ENCODE data around the gene NIT1. TPM values are rescaled to one million over a fixed set of nuclear protein-coding genes. Genes with fewer than 3 reads are reported as not detected.

The NIT1 gene
- total and polyA plus RNA-seq, 10 donors: 27.7 to 48.2 (median 39.1) TPM

GRCh38 chr1:161138431-161138830, 20.5 kb downstream of the NIT1 start:
- intact Hi-C loops (cut with DNase I; ENCODE audit: low total_unique reads): no loop called here

GRCh38 chr1:161139766-161140165, 21.9 kb downstream of the NIT1 start:
- Histone ChIP-seq H3K9me3 (no peaks in the 10 kb centered on the region), H3K27me3 (replicated peaks in 1 of 7) (no peaks in the 10 kb centered on the region), H3K4me1 (peaks cover 0 to 53% (median 8%) of the 10 kb centered on the region in 6 donors), H3K27ac (no peak overlapping the region), H3K36me3 (peaks cover 0 to 4% (median 0%) of the 10 kb centered on the region in 6 donors), H3K4me3 (no peak overlapping the region)
- intact Hi-C loops (cut with DNase I; ENCODE audit: low total_unique reads): no loop called here
- TF ChIP-seq POLR2A (IDR thresholded peaks at IDR 0.05): no peak
- TF ChIP-seq CTCF (IDR thresholded peaks at IDR 0.05 in 8 of 11, conservative IDR thresholded peaks at IDR 0.05 in 3 of 11): peak in 10 of 11 experiments; percentile 17 to 65 (median 47)
- no peak for DNase-seq
- 55 to 65% (median 58%) methylated on average over 1 of the region's 1 CpG for WGBS, 5 donors

More at GRCh38 chr1:161138431-161138830, 20.5 kb downstream of the NIT1 start:
- TF ChIP-seq POLR2A (IDR thresholded peaks at IDR 0.05): no peak
- Histone ChIP-seq H3K4me1 (peaks cover 6 to 66% (median 21%) of the 10 kb centered on the region in 6 donors), H3K36me3 (peaks cover 0 to 7% (median 0%) of the 10 kb centered on the region in 6 donors), H3K9me3 (no peaks in the 10 kb centered on the region), H3K27me3 (replicated peaks in 1 of 7) (no peaks in the 10 kb centered on the region), H3K4me3 (no peak overlapping the region), H3K27ac (peak overlapping the region in 6 of 8 donors; percentile 10 to 61 (median 34))
- DNase-seq: no peak
- 55 to 89% (median 60%) methylated on average over 1 of the region's 1 CpG for WGBS, 5 donors

GRCh38 chr1:161140755-161141400, 23.0 kb downstream of the NIT1 start:
- H3K27ac ChIP-seq: no peak overlapping the region
- no peak overlapping the region for H3K4me3 ChIP-seq
- peaks cover 0 to 3% (median 0%) of the 10 kb centered on the region in 6 donors for H3K36me3 ChIP-seq
- peak; percentile 64 for DNase-seq
- no peaks in the 10 kb centered on the region for H3K27me3 ChIP-seq (replicated peaks in 1 of 7)
- no peaks in the 10 kb centered on the region for H3K9me3 ChIP-seq
- peaks cover 0 to 42% (median 6%) of the 10 kb centered on the region in 6 donors for H3K4me1 ChIP-seq
- intact Hi-C loops (cut with DNase I; ENCODE audit: low total_unique reads): no loop called here
- TF ChIP-seq POLR2AphosphoS5 (IDR thresholded peaks at IDR 0.05): no peak
- TF ChIP-seq POLR2A (IDR thresholded peaks at IDR 0.05): no peak
- no peak for TF ChIP-seq CTCF (IDR thresholded peaks at IDR 0.05 in 8 of 11, conservative IDR thresholded peaks at IDR 0.05 in 3 of 11)
- 95 to 97% (median 95%) methylated on average over 29 of the region's 29 CpGs for WGBS, 5 donors

GRCh38 chr1:161145832-161146231, 27.9 kb downstream of the NIT1 start:
- H3K36me3 ChIP-seq: no peaks in the 10 kb centered on the region
- DNase-seq: peak; percentile 6
- intact Hi-C loops (cut with DNase I; ENCODE audit: low total_unique reads): no loop called here
- H3K27me3 ChIP-seq (replicated peaks in 1 of 7): no peaks in the 10 kb centered on the region
- H3K9me3 ChIP-seq: no peaks in the 10 kb centered on the region
- 82 to 94% (median 87%) methylated on average over 3 of the region's 3 CpGs for WGBS, 5 donors
- no peak overlapping the region for H3K4me3 ChIP-seq
- no peaks in the 10 kb centered on the region for H3K4me1 ChIP-seq
- TF ChIP-seq POLR2A (IDR thresholded peaks at IDR 0.05) (no peak), CTCF (IDR thresholded peaks at IDR 0.05 in 8 of 11, conservative IDR thresholded peaks at IDR 0.05 in 3 of 11) (no peak), POLR2AphosphoS5 (IDR thresholded peaks at IDR 0.05) (no peak)
- no peak overlapping the region for H3K27ac ChIP-seq

Data from spleen (tissue), 11 donors.